ENCODE results near the gene TUBGCP3. TPM values are rescaled to one million over a fixed set of nuclear protein-coding genes. Genes with fewer than 3 reads are reported as not detected.

TUBGCP3 gene
- total and polyA plus RNA-seq, 4 donors, result 6.7 to 31.0 (median 17.3) TPM

GRCh38 chr13:112586334-112586960, 1.5 kb downstream of the TUBGCP3 start:
- Histone ChIP-seq H3K4me3 (ENCODE audit: low read depth in 1 of 3, low read length in 3 of 3) (peak overlapping the region; percentile 86 to 98 (median 87)), H3K27ac (ENCODE audit: low read depth in 1 of 2, low read length in 2 of 2) (peak overlapping the region; percentile 90 to 99), H3K9me3 (ENCODE audit: control insufficient read depth in 4 of 4, low read length in 3 of 4) (no peaks in the 10 kb centered on the region), H3K36me3 (ENCODE audit: control insufficient read depth in 4 of 4, insufficient read depth in 3 of 4, low read depth in 1 of 4, low read length in 3 of 4) (no peaks in the 10 kb centered on the region), H3K9ac (ENCODE audit: low read depth in 1 of 2, low read length in 2 of 2) (no peak overlapping the region), H3K27me3 (ENCODE audit: control insufficient read depth in 4 of 4, insufficient read depth in 4 of 4, low read length in 3 of 4) (no peaks in the 10 kb centered on the region), H3K4me1 (ENCODE audit: control insufficient read depth in 4 of 4, insufficient read depth in 4 of 4, low read length in 3 of 4) (peaks cover 0 to 19% (median 9%) of the 10 kb centered on the region in 4 donors)
- WGBS, result 88% methylated on average over 6 of the region's 6 CpGs
- TF ChIP-seq FOXA1 (IDR thresholded peaks at IDR 0.05), result no peak
- TF ChIP-seq, protein P1, sequence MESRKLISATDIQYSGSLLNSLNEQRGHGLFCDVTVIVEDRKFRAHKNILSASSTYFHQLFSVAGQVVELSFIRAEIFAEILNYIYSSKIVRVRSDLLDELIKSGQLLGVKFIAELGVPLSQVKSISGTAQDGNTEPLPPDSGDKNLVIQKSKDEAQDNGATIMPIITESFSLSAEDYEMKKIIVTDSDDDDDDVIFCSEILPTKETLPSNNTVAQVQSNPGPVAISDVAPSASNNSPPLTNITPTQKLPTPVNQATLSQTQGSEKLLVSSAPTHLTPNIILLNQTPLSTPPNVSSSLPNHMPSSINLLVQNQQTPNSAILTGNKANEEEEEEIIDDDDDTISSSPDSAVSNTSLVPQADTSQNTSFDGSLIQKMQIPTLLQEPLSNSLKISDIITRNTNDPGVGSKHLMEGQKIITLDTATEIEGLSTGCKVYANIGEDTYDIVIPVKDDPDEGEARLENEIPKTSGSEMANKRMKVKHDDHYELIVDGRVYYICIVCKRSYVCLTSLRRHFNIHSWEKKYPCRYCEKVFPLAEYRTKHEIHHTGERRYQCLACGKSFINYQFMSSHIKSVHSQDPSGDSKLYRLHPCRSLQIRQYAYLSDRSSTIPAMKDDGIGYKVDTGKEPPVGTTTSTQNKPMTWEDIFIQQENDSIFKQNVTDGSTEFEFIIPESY (IDR thresholded peaks at IDR 0.05), result no peak
- DNase-seq (ENCODE audit: low spot score), result no peak

DNA sequence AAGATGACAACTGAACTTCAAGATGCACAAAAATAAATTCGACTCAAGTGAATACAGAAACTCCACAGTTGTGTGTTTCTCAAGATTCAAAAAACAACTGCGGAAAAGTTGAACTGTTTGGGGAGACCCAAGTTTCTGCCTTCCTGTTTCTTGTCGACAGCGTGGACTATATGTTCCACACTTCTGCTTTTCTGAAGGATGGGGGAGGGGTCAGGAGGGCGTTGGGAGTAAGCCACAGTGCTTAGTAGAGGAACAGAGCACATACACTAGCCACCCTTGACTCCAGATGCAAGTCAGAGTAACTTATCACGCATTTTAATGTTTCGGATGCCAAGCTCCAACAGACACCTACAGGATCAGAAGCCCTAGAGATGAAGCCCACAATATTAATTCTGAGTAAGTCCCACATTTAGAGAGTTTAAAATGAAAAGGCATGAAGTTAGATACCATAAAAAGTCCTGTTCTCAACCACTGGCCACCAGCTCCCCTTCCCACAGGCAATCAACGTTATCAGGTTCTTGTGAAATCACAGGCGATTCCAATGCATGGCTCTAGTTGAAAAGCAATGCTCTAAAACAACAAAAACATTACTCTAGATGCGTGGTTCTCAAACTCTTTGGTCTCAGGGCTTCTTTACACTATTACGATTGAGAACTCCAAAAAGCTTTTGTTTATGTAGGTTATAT, 4.2 kb downstream of the TUBGCP3 start:
- no peaks in the 10 kb centered on the region for H3K9me3 ChIP-seq (ENCODE audit: control insufficient read depth in 4 of 4, low read length in 3 of 4)
- DNase-seq (ENCODE audit: low spot score), result no peak
- 79% methylated on average over 11 of the region's 11 CpGs for WGBS
- no peaks in the 10 kb centered on the region for H3K27me3 ChIP-seq (ENCODE audit: control insufficient read depth in 4 of 4, insufficient read depth in 4 of 4, low read length in 3 of 4)
- H3K4me3 ChIP-seq (ENCODE audit: low read depth in 1 of 3, low read length in 3 of 3), result no peak overlapping the region
- H3K9ac ChIP-seq (ENCODE audit: low read depth in 1 of 2, low read length in 2 of 2), result no peak overlapping the region
- peaks cover 0 to 19% (median 8%) of the 10 kb centered on the region in 4 donors for H3K4me1 ChIP-seq (ENCODE audit: control insufficient read depth in 4 of 4, insufficient read depth in 4 of 4, low read length in 3 of 4)
- no peaks in the 10 kb centered on the region for H3K36me3 ChIP-seq (ENCODE audit: control insufficient read depth in 4 of 4, insufficient read depth in 3 of 4, low read depth in 1 of 4, low read length in 3 of 4)
- no peak overlapping the region for H3K27ac ChIP-seq (ENCODE audit: low read depth in 1 of 2, low read length in 2 of 2)
- TF ChIP-seq, protein P2, sequence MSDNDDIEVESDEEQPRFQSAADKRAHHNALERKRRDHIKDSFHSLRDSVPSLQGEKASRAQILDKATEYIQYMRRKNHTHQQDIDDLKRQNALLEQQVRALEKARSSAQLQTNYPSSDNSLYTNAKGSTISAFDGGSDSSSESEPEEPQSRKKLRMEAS (IDR thresholded peaks at IDR 0.05), result peak; percentile 20
- TF ChIP-seq RXRA (IDR thresholded peaks at IDR 0.05), result no peak

- H3K27me3 ChIP-seq (ENCODE audit: control insufficient read depth in 4 of 4, insufficient read depth in 4 of 4, low read length in 3 of 4), result no peaks in the 10 kb centered on the region
- H3K36me3 ChIP-seq (ENCODE audit: control insufficient read depth in 4 of 4, insufficient read depth in 3 of 4, low read depth in 1 of 4, low read length in 3 of 4), result no peaks in the 10 kb centered on the region
- 88% methylated on average over 9 of the region's 9 CpGs for WGBS
- TF ChIP-seq TAF1 (conservative IDR thresholded peaks at IDR 0.05) (no peak), RAD21 (IDR thresholded peaks at IDR 0.05) (no peak), HNF4G (IDR thresholded peaks at IDR 0.05) (no peak), SP1 (IDR thresholded peaks at IDR 0.05) (no peak)
- TF ChIP-seq, protein P3, sequence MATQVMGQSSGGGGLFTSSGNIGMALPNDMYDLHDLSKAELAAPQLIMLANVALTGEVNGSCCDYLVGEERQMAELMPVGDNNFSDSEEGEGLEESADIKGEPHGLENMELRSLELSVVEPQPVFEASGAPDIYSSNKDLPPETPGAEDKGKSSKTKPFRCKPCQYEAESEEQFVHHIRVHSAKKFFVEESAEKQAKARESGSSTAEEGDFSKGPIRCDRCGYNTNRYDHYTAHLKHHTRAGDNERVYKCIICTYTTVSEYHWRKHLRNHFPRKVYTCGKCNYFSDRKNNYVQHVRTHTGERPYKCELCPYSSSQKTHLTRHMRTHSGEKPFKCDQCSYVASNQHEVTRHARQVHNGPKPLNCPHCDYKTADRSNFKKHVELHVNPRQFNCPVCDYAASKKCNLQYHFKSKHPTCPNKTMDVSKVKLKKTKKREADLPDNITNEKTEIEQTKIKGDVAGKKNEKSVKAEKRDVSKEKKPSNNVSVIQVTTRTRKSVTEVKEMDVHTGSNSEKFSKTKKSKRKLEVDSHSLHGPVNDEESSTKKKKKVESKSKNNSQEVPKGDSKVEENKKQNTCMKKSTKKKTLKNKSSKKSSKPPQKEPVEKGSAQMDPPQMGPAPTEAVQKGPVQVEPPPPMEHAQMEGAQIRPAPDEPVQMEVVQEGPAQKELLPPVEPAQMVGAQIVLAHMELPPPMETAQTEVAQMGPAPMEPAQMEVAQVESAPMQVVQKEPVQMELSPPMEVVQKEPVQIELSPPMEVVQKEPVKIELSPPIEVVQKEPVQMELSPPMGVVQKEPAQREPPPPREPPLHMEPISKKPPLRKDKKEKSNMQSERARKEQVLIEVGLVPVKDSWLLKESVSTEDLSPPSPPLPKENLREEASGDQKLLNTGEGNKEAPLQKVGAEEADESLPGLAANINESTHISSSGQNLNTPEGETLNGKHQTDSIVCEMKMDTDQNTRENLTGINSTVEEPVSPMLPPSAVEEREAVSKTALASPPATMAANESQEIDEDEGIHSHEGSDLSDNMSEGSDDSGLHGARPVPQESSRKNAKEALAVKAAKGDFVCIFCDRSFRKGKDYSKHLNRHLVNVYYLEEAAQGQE (IDR thresholded peaks at IDR 0.05), result no peak
- TF ChIP-seq, protein P1 (IDR thresholded peaks at IDR 0.05), result no peak
- TF ChIP-seq, protein P4, sequence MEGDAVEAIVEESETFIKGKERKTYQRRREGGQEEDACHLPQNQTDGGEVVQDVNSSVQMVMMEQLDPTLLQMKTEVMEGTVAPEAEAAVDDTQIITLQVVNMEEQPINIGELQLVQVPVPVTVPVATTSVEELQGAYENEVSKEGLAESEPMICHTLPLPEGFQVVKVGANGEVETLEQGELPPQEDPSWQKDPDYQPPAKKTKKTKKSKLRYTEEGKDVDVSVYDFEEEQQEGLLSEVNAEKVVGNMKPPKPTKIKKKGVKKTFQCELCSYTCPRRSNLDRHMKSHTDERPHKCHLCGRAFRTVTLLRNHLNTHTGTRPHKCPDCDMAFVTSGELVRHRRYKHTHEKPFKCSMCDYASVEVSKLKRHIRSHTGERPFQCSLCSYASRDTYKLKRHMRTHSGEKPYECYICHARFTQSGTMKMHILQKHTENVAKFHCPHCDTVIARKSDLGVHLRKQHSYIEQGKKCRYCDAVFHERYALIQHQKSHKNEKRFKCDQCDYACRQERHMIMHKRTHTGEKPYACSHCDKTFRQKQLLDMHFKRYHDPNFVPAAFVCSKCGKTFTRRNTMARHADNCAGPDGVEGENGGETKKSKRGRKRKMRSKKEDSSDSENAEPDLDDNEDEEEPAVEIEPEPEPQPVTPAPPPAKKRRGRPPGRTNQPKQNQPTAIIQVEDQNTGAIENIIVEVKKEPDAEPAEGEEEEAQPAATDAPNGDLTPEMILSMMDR (IDR thresholded peaks at IDR 0.05; ENCODE audit: low read depth, low read length, missing input control), result no peak
- H3K27ac ChIP-seq (ENCODE audit: low read depth in 1 of 2, low read length in 2 of 2), result no peak overlapping the region
- no peak overlapping the region for H3K4me3 ChIP-seq (ENCODE audit: low read depth in 1 of 3, low read length in 3 of 3)
- no peak overlapping the region for H3K9ac ChIP-seq (ENCODE audit: low read depth in 1 of 2, low read length in 2 of 2)
- DNase-seq (ENCODE audit: low spot score), result no peak
- no peaks in the 10 kb centered on the region for H3K9me3 ChIP-seq (ENCODE audit: control insufficient read depth in 4 of 4, low read length in 3 of 4)
- peaks cover 0 to 13% (median 5%) of the 10 kb centered on the region in 4 donors for H3K4me1 ChIP-seq (ENCODE audit: control insufficient read depth in 4 of 4, insufficient read depth in 4 of 4, low read length in 3 of 4)
Measured at GRCh38 chr13:112582263-112582662, 5.7 kb downstream of the TUBGCP3 start.
